K562 (cell line): ENCODE data around the gene MPC1. TPM values are rescaled to one million over a fixed set of nuclear protein-coding genes. Genes with fewer than 3 reads are reported as not detected.
A peak's percentile ranks its signal among the peaks of the same experiment; 100 is the strongest.

ENCODE experiments used
- GABPB2 ChIP-seq: fragments of 250-450 bp; sonication (Bioruptor Pico); conservative IDR thresholded peaks from 2 replicates; pipeline ENCODE4 v1.5.1; 2021; ENCODE audit warnings: mild to moderate bottlenecking
- NRF1 ChIP-seq, 2 experiments: fragments of 450-650 bp; IDR thresholded peaks in 1 of 2; conservative IDR thresholded peaks in 1 of 2; 2 replicates each; pipeline ENCODE4 v1.6.1; 2014; ENCODE audit warnings: mild to moderate bottlenecking in 2 of 2
- PTRF ChIP-seq: fragments of 450-650 bp; IDR thresholded peaks from 2 replicates; pipeline ENCODE4 v1.6.1; 2016; ENCODE audit warnings: mild to moderate bottlenecking, missing genetic modification characterization, missing compliant biosample characterization
- RNF2 ChIP-seq: sonication (generic); IDR thresholded peaks from 2 replicates; pipeline ENCODE4 v1.6.1; 2016
- SP2 ChIP-seq: IDR thresholded peaks from 2 replicates; pipeline ENCODE4 v1.6.1; 2011; ENCODE audit warnings: mild to moderate bottlenecking, low read depth, low read length, moderate library complexity; ENCODE audit not compliant: poor library complexity, severe bottlenecking; ENCODE audit errors: extremely low read depth
- TGIF2 ChIP-seq: sonication (generic); formaldehyde crosslinking; IDR thresholded peaks from 2 replicates; pipeline ENCODE4 v1.8.1; 2022; ENCODE audit warnings: mild to moderate bottlenecking, missing genetic modification reagents, moderate library complexity
- ZNF717 ChIP-seq: fragments of 250-450 bp; sonication (Bioruptor Pico); IDR thresholded peaks from 2 replicates; pipeline ENCODE4 v1.5.0; 2021
- polyA plus RNA-seq, 8 experiments: library from polyadenylated mRNA; depleted of rRNA in 4 of 8; stranded (reverse) in 5 of 8; unstranded in 3 of 8; fragments of >200 nt; fragmentation: Nextera tagmentation in 2 of 8; fragmentation: Illumina TruSeq in 1 of 8; extraction: Ambion mirVana in 2 of 8; extraction: Trizol in 1 of 8; gene quantifications; 2 replicates each; pipeline versions ENCODE4 v1.2.1 to v1.2.3, GENCODE V29; 2011 to 2014; ENCODE audit warnings: inconsistent platforms in 1 of 8, missing spikeins in 1 of 8
- total RNA-seq, 7 experiments: library from RNA; depleted of rRNA in 6 of 7; stranded (reverse); fragments of >200 nt in 6 of 7; fragmentation: Illumina TruSeq in 2 of 7; extraction: Trizol in 2 of 7; gene quantifications; 2 replicates each; pipeline versions ENCODE4 v1.2.1 to v1.2.3, GENCODE V29; 2011 to 2021; ENCODE audit warnings: low replicate concordance in 1 of 7
- TF ChIP-seq, protein P1 (sequence below): sonication (generic); formaldehyde crosslinking; IDR thresholded peaks from 2 replicates; pipeline ENCODE4 v1.9.0; 2022; ENCODE audit warnings: mild to moderate bottlenecking, missing genetic modification reagents
- TF ChIP-seq, protein P2 (sequence below), 2 experiments: IDR thresholded peaks in 1 of 2; conservative IDR thresholded peaks in 1 of 2; 2 replicates each; pipeline ENCODE4 v1.6.1; 2016; ENCODE audit warnings: low read depth in 2 of 2, mild to moderate bottlenecking in 1 of 2, missing compliant biosample characterization in 1 of 2, missing genetic modification characterization in 1 of 2, moderate library complexity in 1 of 2
- TF ChIP-seq, protein P3 (sequence below): fragments of 450-650 bp; IDR thresholded peaks from 2 replicates; pipeline ENCODE4 v1.6.1; 2016; ENCODE audit warnings: low read depth

MPC1 gene
- total and polyA plus RNA-seq, 9 of the 15 experiments (the other 6 are each of a cell fraction or from before 2014, with no cell fraction given): 78.6 to 185 (median 138) TPM

DNA sequence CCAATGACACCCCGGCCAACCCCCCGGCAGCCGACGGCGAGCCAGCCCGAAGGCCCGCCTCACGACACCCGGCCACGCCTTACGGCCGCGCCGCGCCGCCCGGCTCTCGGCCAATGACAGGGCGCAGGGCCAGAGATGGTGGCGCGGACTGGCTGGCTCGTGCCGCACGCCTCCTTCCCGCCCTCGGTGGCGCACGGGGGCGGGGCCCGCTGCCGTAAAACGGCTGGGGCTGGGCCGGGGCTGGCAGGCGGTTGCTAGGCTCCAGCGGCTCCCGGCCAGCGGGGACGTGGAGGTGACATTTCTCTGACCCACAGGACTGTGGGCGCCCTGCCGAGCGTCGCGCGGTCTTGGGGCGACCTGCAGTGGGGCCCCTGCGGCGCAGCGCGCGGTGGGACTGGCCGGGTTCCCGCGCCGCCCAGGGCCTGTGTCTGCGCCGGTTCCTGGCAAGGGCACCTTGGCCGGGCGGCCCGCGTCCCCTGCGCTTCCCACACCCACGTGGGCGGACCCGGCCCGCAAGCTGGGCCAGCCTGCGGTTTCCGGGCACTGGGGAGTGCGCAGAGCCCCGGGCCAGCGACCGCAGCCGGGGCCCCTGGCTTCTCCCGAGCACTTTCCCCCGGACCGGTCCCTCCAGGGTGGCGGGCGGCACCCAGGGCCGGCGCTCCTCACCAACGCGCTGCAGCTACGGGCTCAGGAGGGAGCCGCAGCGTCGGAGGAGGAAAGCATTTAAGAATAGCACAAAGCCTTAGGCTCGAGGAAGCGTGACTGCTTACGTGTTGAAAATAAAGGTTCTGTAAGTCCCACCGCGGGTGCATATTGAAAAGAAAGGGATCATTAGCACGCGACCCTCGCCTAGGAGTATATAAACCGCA, at the start of gene MPC1 (continued):
- no peak for TF ChIP-seq PTRF
- TF ChIP-seq, protein P1, sequence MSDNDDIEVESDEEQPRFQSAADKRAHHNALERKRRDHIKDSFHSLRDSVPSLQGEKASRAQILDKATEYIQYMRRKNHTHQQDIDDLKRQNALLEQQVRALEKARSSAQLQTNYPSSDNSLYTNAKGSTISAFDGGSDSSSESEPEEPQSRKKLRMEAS (CRISPR knock-in tag): peak; percentile 88
- no peak for TF ChIP-seq ZNF717 (CRISPR knock-in tag)
- peak; percentile 78 to 81 for TF ChIP-seq NRF1 (conservative IDR thresholded peaks at IDR 0.05 in 1 of 2, IDR thresholded peaks at IDR 0.05 in 1 of 2)
- no peak for TF ChIP-seq GABPB2
- TF ChIP-seq TGIF2: 0 out of 2 replicates have a peak, but pooled peaks have one; percentile 13
- TF ChIP-seq, protein P2, sequence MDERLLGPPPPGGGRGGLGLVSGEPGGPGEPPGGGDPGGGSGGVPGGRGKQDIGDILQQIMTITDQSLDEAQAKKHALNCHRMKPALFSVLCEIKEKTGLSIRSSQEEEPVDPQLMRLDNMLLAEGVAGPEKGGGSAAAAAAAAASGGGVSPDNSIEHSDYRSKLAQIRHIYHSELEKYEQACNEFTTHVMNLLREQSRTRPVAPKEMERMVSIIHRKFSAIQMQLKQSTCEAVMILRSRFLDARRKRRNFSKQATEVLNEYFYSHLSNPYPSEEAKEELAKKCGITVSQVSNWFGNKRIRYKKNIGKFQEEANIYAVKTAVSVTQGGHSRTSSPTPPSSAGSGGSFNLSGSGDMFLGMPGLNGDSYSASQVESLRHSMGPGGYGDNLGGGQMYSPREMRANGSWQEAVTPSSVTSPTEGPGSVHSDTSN (CRISPR knock-in tag; IDR thresholded peaks at IDR 0.05; ENCODE audit: low read depth): no peak
- TF ChIP-seq, protein P2 (tag; conservative IDR thresholded peaks at IDR 0.05; ENCODE audit: low read depth): no peak
- TF ChIP-seq, protein P3, sequence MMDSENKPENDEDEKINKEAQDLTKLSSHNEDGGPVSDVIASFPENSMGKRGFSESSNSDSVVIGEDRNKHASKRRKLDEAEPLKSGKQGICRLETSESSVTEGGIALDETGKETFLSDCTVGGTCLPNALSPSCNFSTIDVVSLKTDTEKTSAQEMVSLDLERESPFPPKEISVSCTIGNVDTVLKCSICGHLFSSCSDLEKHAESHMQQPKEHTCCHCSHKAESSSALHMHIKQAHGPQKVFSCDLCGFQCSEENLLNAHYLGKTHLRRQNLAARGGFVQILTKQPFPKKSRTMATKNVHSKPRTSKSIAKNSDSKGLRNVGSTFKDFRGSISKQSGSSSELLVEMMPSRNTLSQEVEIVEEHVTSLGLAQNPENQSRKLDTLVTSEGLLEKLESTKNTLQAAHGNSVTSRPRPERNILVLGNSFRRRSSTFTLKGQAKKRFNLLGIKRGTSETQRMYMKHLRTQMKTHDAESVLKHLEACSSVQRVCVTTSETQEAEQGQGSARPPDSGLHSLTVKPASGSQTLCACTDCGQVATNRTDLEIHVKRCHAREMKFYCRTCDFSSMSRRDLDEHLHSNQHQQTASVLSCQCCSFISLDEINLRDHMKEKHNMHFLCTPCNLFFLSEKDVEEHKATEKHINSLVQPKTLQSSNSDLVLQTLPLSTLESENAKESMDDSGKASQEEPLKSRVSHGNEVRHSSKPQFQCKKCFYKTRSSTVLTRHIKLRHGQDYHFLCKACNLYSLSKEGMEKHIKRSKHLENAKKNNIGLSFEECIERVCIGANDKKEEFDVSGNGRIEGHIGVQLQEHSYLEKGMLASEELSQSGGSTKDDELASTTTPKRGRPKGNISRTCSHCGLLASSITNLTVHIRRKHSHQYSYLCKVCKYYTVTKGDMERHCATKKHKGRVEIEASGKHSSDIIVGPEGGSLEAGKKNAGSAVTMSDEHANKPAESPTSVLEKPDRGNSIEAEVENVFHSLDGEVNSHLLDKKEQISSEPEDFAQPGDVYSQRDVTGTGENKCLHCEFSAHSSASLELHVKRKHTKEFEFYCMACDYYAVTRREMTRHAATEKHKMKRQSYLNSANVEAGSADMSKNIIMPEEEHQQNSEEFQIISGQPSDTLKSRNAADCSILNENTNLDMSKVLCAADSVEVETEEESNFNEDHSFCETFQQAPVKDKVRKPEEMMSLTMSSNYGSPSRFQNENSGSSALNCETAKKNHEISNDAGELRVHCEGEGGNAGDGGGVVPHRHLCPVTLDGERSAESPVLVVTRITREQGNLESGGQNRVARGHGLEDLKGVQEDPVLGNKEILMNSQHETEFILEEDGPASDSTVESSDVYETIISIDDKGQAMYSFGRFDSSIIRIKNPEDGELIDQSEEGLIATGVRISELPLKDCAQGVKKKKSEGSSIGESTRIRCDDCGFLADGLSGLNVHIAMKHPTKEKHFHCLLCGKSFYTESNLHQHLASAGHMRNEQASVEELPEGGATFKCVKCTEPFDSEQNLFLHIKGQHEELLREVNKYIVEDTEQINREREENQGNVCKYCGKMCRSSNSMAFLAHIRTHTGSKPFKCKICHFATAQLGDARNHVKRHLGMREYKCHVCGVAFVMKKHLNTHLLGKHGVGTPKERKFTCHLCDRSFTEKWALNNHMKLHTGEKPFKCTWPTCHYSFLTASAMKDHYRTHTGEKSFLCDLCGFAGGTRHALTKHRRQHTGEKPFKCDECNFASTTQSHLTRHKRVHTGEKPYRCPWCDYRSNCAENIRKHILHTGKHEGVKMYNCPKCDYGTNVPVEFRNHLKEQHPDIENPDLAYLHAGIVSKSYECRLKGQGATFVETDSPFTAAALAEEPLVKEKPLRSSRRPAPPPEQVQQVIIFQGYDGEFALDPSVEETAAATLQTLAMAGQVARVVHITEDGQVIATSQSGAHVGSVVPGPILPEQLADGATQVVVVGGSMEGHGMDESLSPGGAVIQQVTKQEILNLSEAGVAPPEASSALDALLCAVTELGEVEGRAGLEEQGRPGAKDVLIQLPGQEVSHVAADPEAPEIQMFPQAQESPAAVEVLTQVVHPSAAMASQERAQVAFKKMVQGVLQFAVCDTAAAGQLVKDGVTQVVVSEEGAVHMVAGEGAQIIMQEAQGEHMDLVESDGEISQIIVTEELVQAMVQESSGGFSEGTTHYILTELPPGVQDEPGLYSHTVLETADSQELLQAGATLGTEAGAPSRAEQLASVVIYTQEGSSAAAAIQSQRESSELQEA: no peak
- TF ChIP-seq RNF2: peak; percentile 70
- peak; percentile 57 for TF ChIP-seq SP2
